ENCODE measurements around the gene TARS3.
A peak's percentile ranks its signal among the peaks of the same experiment; 100 is the strongest.
"Not testable (repeated sequence)": the region's sequence is repeated elsewhere in the genome, so short reads cannot be mapped to it uniquely, and the experiment has no call there.

TARS3 gene

DNA sequence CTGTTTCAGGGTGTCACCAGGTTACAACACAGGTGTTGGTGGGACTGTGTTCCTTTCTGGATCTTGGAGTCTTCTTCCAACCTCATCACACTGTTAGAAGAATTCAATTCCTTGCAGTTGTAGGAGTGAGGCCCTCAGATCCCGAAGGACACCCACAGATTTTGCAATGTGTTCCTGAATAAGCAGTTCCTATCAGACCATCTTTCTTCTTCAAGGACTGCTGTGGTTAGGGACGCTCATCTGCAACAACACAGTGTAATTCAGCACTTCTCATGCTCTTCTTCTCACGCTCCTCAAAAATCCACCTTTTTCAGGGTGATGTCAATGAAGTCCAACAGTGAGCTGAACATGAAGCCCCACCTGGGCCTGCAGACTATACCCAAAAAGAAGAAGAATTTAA, 90.9 kb downstream of the TARS3 start:
- Histone ChIP-seq H3K9ac (ENCODE audit: insufficient read length) (no peak overlapping the region), H3K4me3 (no peak overlapping the region), H3K36me3 (ENCODE audit: insufficient read depth, low read length) (no peaks in the 10 kb centered on the region), H3K27ac (no peak overlapping the region), H3K9me3 (ENCODE audit: low read depth, low read length) (no peaks in the 10 kb centered on the region)
- no peak for DNase-seq (ENCODE audit: low read depth, low spot score)
- TF ChIP-seq POLR2AphosphoS5 (IDR thresholded peaks at IDR 0.05; ENCODE audit: borderline replicate concordance, low read depth, low read length), result no peak
- no peak for TF ChIP-seq EZH2 (IDR thresholded peaks at IDR 0.05)
- no peak for TF ChIP-seq FOXP2 (optimal IDR thresholded peaks at IDR 0.05; ENCODE audit: control extremely low read depth, extremely low read length, insufficient read depth)

- not testable (repeated sequence) for H3K4me3 ChIP-seq; H3K9me3 ChIP-seq (ENCODE audit: low read depth, low read length); H3K9ac ChIP-seq (ENCODE audit: insufficient read length); H3K27ac ChIP-seq; DNase-seq (ENCODE audit: low read depth, low spot score); H3K36me3 ChIP-seq (ENCODE audit: insufficient read depth, low read length)
Measured at GRCh38 chr15:101626729-101627128, 97.5 kb downstream of the TARS3 start.

DNA sequence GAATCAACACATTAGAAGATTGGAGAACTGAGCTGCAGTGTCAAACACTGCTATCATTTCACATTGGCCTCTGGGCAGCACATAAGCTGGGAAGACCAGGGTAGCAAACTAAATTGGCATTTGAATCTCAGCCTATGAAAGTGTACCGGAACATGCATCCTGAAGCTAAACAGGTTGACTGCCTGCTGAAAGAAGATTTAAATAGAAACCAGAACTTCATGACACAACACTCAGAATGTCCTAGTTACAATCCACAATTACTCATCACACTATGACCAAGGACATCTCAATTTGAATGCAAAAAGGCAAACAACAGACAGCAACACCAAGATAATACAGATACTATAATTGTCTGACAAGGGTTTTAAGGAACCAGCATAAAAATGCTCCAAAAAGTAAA, 98.3 kb downstream of the TARS3 start:
- H3K36me3 ChIP-seq (ENCODE audit: insufficient read depth, low read length), result 0 out of 2 replicates have a peak, but pooled peaks cover 3% of the 10 kb centered on the region
- H3K9me3 ChIP-seq (ENCODE audit: low read depth, low read length), result no peaks in the 10 kb centered on the region
- DNase-seq (ENCODE audit: low read depth, low spot score), result no peak
- no peak overlapping the region for H3K9ac ChIP-seq (ENCODE audit: insufficient read length)
- no peak overlapping the region for H3K27ac ChIP-seq
- no peak overlapping the region for H3K4me3 ChIP-seq
- TF ChIP-seq POLR2AphosphoS5 (IDR thresholded peaks at IDR 0.05; ENCODE audit: borderline replicate concordance, low read depth, low read length), result no peak
- TF ChIP-seq FOXP2 (optimal IDR thresholded peaks at IDR 0.05; ENCODE audit: control extremely low read depth, extremely low read length, insufficient read depth), result no peak
- TF ChIP-seq EZH2 (IDR thresholded peaks at IDR 0.05), result no peak

GRCh38 chr15:101625184-101625583, 99.1 kb downstream of the TARS3 start:
- H3K27ac ChIP-seq, result no peak overlapping the region
- H3K36me3 ChIP-seq (ENCODE audit: insufficient read depth, low read length), result 0 out of 2 replicates have a peak, but pooled peaks cover 3% of the 10 kb centered on the region
- no peaks in the 10 kb centered on the region for H3K9me3 ChIP-seq (ENCODE audit: low read depth, low read length)
- no peak for DNase-seq (ENCODE audit: low read depth, low spot score)
- TF ChIP-seq EZH2 (IDR thresholded peaks at IDR 0.05) (no peak), POLR2AphosphoS5 (IDR thresholded peaks at IDR 0.05; ENCODE audit: borderline replicate concordance, low read depth, low read length) (no peak), FOXP2 (optimal IDR thresholded peaks at IDR 0.05; ENCODE audit: control extremely low read depth, extremely low read length, insufficient read depth) (no peak)
- no peak overlapping the region for H3K9ac ChIP-seq (ENCODE audit: insufficient read length)
- no peak overlapping the region for H3K4me3 ChIP-seq

GRCh38 chr15:101623367-101624304, 100.6 kb downstream of the TARS3 start:
- Histone ChIP-seq H3K4me3 (no peak overlapping the region), H3K36me3 (ENCODE audit: insufficient read depth, low read length) (0 out of 2 replicates have a peak, but pooled peaks cover 3% of the 10 kb centered on the region), H3K9me3 (ENCODE audit: low read depth, low read length) (no peaks in the 10 kb centered on the region), H3K27ac (no peak overlapping the region), H3K9ac (ENCODE audit: insufficient read length) (no peak overlapping the region)
- DNase-seq (ENCODE audit: low read depth, low spot score), result no peak
- TF ChIP-seq FOXP2 (optimal IDR thresholded peaks at IDR 0.05; ENCODE audit: control extremely low read depth, extremely low read length, insufficient read depth), result no peak
- TF ChIP-seq EZH2 (IDR thresholded peaks at IDR 0.05), result no peak
- TF ChIP-seq POLR2AphosphoS5 (IDR thresholded peaks at IDR 0.05; ENCODE audit: borderline replicate concordance, low read depth, low read length), result no peak

- TF ChIP-seq EZH2 (IDR thresholded peaks at IDR 0.05) (no peak), FOXP2 (optimal IDR thresholded peaks at IDR 0.05; ENCODE audit: control extremely low read depth, extremely low read length, insufficient read depth) (no peak), POLR2AphosphoS5 (IDR thresholded peaks at IDR 0.05; ENCODE audit: borderline replicate concordance, low read depth, low read length) (no peak)
- no peak overlapping the region for H3K4me3 ChIP-seq
- no peak for DNase-seq (ENCODE audit: low read depth, low spot score)
Measured at GRCh38 chr15:101621961-101622360, 102.3 kb downstream of the TARS3 start.

DNA sequence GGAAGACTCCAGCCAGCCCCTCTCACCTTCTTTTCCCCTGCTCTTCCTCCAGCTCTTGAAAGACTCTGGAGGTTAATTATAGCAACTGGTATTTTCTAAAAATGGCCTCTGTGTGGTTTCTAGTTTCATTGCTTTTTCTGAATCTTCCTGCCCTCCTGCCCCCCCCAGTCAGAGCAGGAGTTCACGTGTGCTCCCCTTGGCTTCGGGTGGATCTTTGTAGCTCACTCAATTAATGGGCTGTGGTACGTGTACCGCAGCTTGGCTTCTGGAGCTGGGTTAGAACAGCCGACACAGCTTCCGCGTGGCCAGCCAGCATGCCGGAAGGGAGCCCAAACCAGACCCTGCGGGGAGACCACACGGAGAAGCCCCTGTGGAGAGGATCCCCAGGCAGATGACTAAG, 103.6 kb downstream of the TARS3 start:
- TF ChIP-seq EZH2 (IDR thresholded peaks at IDR 0.05) (no peak), FOXP2 (optimal IDR thresholded peaks at IDR 0.05; ENCODE audit: control extremely low read depth, extremely low read length, insufficient read depth) (no peak), POLR2AphosphoS5 (IDR thresholded peaks at IDR 0.05; ENCODE audit: borderline replicate concordance, low read depth, low read length) (no peak)
- Histone ChIP-seq H3K27ac (peak overlapping the region; percentile 67), H3K36me3 (ENCODE audit: insufficient read depth, low read length) (0 out of 2 replicates have a peak, but pooled peaks cover 3% of the 10 kb centered on the region), H3K4me3 (peak overlapping the region; percentile 31), H3K9me3 (ENCODE audit: low read depth, low read length) (no peaks in the 10 kb centered on the region), H3K9ac (ENCODE audit: insufficient read length) (peak overlapping the region; percentile 34)
- DNase-seq (ENCODE audit: low read depth, low spot score), result no peak

More at GRCh38 chr15:101621961-101622360, 102.3 kb downstream of the TARS3 start:
- no peak overlapping the region for H3K9ac ChIP-seq (ENCODE audit: insufficient read length)
- H3K36me3 ChIP-seq (ENCODE audit: insufficient read depth, low read length), result 0 out of 2 replicates have a peak, but pooled peaks cover 3% of the 10 kb centered on the region
- H3K9me3 ChIP-seq (ENCODE audit: low read depth, low read length), result no peaks in the 10 kb centered on the region
- peak overlapping the region; percentile 67; the same call in 1 of the 2 replicates for H3K27ac ChIP-seq

DNA sequence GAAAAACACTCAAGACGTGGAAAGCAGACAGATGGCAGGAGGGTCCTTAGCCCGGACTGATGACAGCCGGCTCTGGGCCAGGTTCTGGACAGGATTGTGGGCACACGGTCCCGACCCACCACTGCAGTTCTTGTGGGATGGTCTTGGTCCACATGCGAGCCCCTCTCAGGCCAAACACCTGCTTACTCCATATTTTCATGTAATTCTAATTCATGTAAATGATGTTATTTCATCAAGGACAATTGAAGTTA, 104.7 kb downstream of the TARS3 start:
- Histone ChIP-seq H3K36me3 (ENCODE audit: insufficient read depth, low read length) (0 out of 2 replicates have a peak, but pooled peaks cover under 1% of the 10 kb centered on the region), H3K27ac (no peak overlapping the region), H3K9ac (ENCODE audit: insufficient read length) (no peak overlapping the region), H3K9me3 (ENCODE audit: low read depth, low read length) (no peaks in the 10 kb centered on the region), H3K4me3 (no peak overlapping the region)
- no peak for TF ChIP-seq FOXP2 (optimal IDR thresholded peaks at IDR 0.05; ENCODE audit: control extremely low read depth, extremely low read length, insufficient read depth)
- TF ChIP-seq POLR2AphosphoS5 (IDR thresholded peaks at IDR 0.05; ENCODE audit: borderline replicate concordance, low read depth, low read length), result no peak
- TF ChIP-seq EZH2 (IDR thresholded peaks at IDR 0.05), result no peak
- DNase-seq (ENCODE audit: low read depth, low spot score), result no peak

Data from SK-N-MC (cell line).